Adrenal gland (tissue), 12 donors: ENCODE data around the gene TXNRD2. TPM values are rescaled to one million over a fixed set of nuclear protein-coding genes. Genes with fewer than 3 reads are reported as not detected.
A peak's percentile ranks its signal among the peaks of the same experiment; 100 is the strongest.
"Not testable (repeated sequence)": the region's sequence is repeated elsewhere in the genome, so short reads cannot be mapped to it uniquely, and the experiment has no call there.

ENCODE experiments used
- DNase-seq, 7 donors: peaks; one replicate each; pipeline ENCODE4 v3.0.0-alpha.2; 2019 to 2020
- H3K27ac ChIP-seq, 5 donors: fragments of 200-600 bp; sonication (generic) in 4 of 5; 1 replicate in 3 of 5; 2 replicates in 2 of 5; pipeline versions ENCODE4 v1.5.1 to v1.8.0; 2016 to 2020; ENCODE audit warnings: mild to moderate bottlenecking in 1 of 5
- H3K27me3 ChIP-seq: fragments of 200-600 bp; 2 replicates; pipeline ENCODE4 v1.8.0; 2021
- H3K36me3 ChIP-seq, 2 donors: fragments of 200-600 bp; replicated peaks in 1 of 2; 1 replicate in 1 of 2; 2 replicates in 1 of 2; pipeline versions ENCODE4 v1.5.1 to v1.8.0; 2018 to 2022
- H3K4me1 ChIP-seq, 2 donors: fragments of 200-600 bp; replicated peaks in 1 of 2; 1 replicate in 1 of 2; 2 replicates in 1 of 2; pipeline versions ENCODE4 v1.5.1 to v1.8.0; 2018 to 2021
- H3K4me3 ChIP-seq, 4 donors: fragments of 200-600 bp; sonication (generic) in 3 of 4; one replicate each; pipeline ENCODE4 v1.5.1; 2016 to 2018
- H3K9me3 ChIP-seq, 3 donors: fragments of 200-600 bp; sonication (generic) in 1 of 3; replicated peaks in 1 of 3; 1 replicate in 2 of 3; 2 replicates in 1 of 3; pipeline versions ENCODE4 v1.5.1 to v1.8.0; 2016 to 2021
- POLR2A ChIP-seq, 2 donors: fragments of 450-650 bp; IDR thresholded peaks; one replicate each; pipeline ENCODE4 v1.6.1; 2017; ENCODE audit warnings: antibody characterized with exemption in 2 of 2, mild to moderate bottlenecking in 2 of 2, moderate library complexity in 1 of 2
- WGBS, 4 donors: extraction: QIAGEN DNeasy Blood & Tissue Kit in 2 of 4; methylation state at CpG; one replicate each; pipeline versions ENCODE4 v1.1.5 to v1.1.7; 2013 to 2017; 5-methylcytosine and 5-hydroxymethylcytosine counted together
- intact Hi-C, 2 donors: fragments of 100-400 bp; cut with DNase I; formaldehyde crosslinking; loops; one replicate each; pipeline versions ENCODE4 v1.14.1 to v1.15.0; 2022 to 2023
- polyA plus RNA-seq, 3 donors: library from polyadenylated mRNA; stranded (reverse); fragments of 200-250 nt in 2 of 3; fragments of 350-450 nt in 1 of 3; fragmentation: Illumina TruSeq in 1 of 3; extraction: RNeasy Lipid Tissue Mini Kit (QIAGEN cat#74804) in 1 of 3; gene quantifications; one replicate each; pipeline ENCODE4 v1.2.3, GENCODE V29; 2013 to 2014
- total RNA-seq, 9 donors: library from RNA; depleted of rRNA in 4 of 9; stranded (reverse); fragments of >200 nt in 4 of 9; fragments of 120-200 nt in 1 of 9; fragmentation: NEBNext Ultra II Directional in 1 of 9; extraction: Animal tissue kit (Norgen Biotek cat#: 25700) in 1 of 9; gene quantifications; one replicate each; pipeline versions ENCODE4 v1.1.0 to v1.2.4, GENCODE V29; 2013 to 2023
- TF ChIP-seq, protein P1 (sequence below), 6 experiments: fragments of 450-650 bp in 4 of 6; fragments of 200-600 bp in 2 of 6; sonication (generic) in 1 of 6; IDR thresholded peaks; 1 replicate in 5 of 6; 2 replicates in 1 of 6; pipeline versions ENCODE4 v1.5.1 to v1.8.0; 2016 to 2021; ENCODE audit warnings: antibody characterized with exemption in 6 of 6, mild to moderate bottlenecking in 2 of 6, moderate library complexity in 1 of 6
- donor health status: healthy with polysubstance abuse.
- donor health status: Bipolar disorder and iron deficiency.
- donor health status: DM: yes; HTN: yes; CAD: no.
- donor health status: DM: no; HTN: no; CAD: no.
- donor health status: DM: no; HTN: no; CAD: no.
- donor health status: DM: yes; HTN: yes; CAD: no.

TXNRD2 gene
- total and polyA plus RNA-seq, 12 donors = 39.6 to 171 (median 59.5) TPM

DNA sequence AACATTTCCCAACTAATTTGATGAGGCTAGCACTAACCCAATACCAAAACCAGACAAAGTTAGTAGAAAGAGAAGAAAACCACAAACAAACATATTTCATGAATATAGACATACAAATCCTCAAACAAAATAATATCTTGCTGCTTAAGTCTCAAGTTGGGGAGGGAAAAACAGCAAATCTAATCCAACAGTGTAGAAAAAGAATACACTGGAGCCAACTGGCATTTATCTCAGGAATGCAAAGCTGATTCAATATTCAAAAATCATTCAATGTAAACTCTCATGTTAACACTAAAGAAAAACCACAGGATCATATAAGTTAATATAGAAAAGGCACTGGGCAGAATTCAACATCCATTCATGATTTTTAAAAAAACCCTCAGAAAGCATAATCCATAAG is 105.1 kb downstream of the TXNRD2 start:
- no peak for TF ChIP-seq POLR2A (IDR thresholded peaks at IDR 0.05)
- TF ChIP-seq, protein P1, sequence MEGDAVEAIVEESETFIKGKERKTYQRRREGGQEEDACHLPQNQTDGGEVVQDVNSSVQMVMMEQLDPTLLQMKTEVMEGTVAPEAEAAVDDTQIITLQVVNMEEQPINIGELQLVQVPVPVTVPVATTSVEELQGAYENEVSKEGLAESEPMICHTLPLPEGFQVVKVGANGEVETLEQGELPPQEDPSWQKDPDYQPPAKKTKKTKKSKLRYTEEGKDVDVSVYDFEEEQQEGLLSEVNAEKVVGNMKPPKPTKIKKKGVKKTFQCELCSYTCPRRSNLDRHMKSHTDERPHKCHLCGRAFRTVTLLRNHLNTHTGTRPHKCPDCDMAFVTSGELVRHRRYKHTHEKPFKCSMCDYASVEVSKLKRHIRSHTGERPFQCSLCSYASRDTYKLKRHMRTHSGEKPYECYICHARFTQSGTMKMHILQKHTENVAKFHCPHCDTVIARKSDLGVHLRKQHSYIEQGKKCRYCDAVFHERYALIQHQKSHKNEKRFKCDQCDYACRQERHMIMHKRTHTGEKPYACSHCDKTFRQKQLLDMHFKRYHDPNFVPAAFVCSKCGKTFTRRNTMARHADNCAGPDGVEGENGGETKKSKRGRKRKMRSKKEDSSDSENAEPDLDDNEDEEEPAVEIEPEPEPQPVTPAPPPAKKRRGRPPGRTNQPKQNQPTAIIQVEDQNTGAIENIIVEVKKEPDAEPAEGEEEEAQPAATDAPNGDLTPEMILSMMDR (IDR thresholded peaks at IDR 0.05) = no peak
- no peaks in the 10 kb centered on the region for H3K36me3 ChIP-seq
- H3K9me3 ChIP-seq = no peaks in the 10 kb centered on the region
- no peak for DNase-seq
- H3K27ac ChIP-seq = no peak overlapping the region
- no peak overlapping the region for H3K4me3 ChIP-seq
- no peaks in the 10 kb centered on the region for H3K4me1 ChIP-seq
- no peaks in the 10 kb centered on the region for H3K27me3 ChIP-seq
- intact Hi-C loops = no loop called here

DNA sequence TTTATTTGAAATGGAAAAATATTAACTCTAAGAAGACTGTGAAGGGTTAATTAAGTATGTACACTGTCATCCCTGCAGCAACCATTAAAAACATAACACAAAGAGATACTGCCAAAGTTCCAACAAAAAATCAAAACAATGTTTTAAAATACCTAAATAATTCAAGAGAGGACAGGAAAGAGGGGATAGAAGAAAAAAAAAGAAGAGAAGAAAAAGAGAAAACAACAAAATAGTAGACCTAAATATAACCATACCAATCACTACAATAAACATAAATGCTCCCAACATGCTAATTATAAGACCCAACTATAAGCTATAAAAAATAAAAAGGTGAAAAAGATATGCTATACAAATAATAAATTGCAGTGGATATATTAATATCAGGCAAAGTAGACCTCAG is 107.0 kb downstream of the TXNRD2 start:
- H3K36me3 ChIP-seq = no peaks in the 10 kb centered on the region
- H3K27ac ChIP-seq = no peak overlapping the region
- H3K27me3 ChIP-seq = no peaks in the 10 kb centered on the region
- H3K9me3 ChIP-seq = no peaks in the 10 kb centered on the region
- intact Hi-C loops = no loop called here
- no peaks in the 10 kb centered on the region for H3K4me1 ChIP-seq
- no peak for TF ChIP-seq POLR2A (IDR thresholded peaks at IDR 0.05)
- TF ChIP-seq, protein P1 (IDR thresholded peaks at IDR 0.05) = no peak
- H3K4me3 ChIP-seq = no peak overlapping the region
- no peak for DNase-seq

DNA sequence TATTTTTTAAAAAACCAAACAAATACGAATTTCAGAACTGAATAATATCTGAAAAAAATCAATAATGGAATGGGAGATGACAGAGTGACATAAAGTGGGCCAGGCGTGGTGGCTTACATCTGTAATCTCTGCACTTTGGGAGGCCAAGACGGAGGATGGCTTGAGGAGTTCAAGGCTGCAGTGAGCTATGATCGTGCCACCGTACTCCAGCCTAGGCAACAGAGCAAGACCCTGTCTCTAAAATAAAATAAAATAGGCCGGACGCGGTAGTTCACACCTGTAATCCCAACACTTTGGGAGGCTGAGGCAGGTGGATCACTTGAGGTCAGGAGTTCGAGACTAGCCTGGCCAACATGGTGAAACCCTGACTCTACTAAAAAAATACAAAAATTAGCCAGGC is 108.3 kb downstream of the TXNRD2 start:
- 86 to 89% (median 87%) methylated on average over 9 of the region's 9 CpGs for WGBS, 4 donors
- DNase-seq, H3K36me3 ChIP-seq, intact Hi-C loops, H3K4me1 ChIP-seq, H3K27me3 ChIP-seq, H3K27ac ChIP-seq, H3K4me3 ChIP-seq, H3K9me3 ChIP-seq: not testable (repeated sequence)

DNA sequence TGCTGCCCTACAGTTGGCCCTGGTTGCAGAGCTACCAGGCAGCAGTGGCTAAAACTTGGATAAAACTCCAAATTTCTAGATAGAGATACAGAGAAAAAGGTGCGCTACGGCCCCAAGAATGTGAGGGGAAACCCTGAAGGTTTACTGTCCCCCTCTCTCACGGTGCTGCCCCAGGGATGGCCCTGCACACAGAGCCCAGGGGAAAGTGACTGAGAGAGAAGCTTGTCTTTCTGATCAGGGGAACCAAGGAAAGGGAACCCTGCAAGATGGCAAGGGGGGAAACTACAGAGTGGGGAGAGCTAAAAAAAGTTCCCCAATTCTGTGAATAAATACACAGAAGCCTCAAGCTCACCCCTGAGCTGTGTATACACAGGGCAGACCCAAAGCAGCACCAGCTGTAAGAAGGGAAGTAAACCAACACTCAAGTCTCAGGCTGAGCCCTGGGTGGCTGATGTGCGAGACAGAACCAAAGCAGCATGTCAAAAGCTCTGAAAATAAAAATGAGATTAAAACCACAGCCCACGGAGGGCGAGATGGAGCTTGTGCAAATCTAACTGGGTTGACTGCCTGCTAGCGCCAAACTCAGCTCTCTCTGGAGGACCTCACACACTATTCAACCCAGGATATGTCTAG is 109.0 kb downstream of the TXNRD2 start:
- Histone ChIP-seq H3K36me3 (no peaks in the 10 kb centered on the region), H3K27ac (no peak overlapping the region), H3K4me3 (no peak overlapping the region), H3K9me3 (no peaks in the 10 kb centered on the region), H3K27me3 (no peaks in the 10 kb centered on the region), H3K4me1 (no peaks in the 10 kb centered on the region)
- no peak for DNase-seq
- intact Hi-C loops = no loop called here
- TF ChIP-seq, protein P1 (IDR thresholded peaks at IDR 0.05) = no peak
- TF ChIP-seq POLR2A (IDR thresholded peaks at IDR 0.05) = no peak
- WGBS, 4 donors = 80 to 90% (median 87%) methylated on average over 7 of the region's 7 CpGs

DNA sequence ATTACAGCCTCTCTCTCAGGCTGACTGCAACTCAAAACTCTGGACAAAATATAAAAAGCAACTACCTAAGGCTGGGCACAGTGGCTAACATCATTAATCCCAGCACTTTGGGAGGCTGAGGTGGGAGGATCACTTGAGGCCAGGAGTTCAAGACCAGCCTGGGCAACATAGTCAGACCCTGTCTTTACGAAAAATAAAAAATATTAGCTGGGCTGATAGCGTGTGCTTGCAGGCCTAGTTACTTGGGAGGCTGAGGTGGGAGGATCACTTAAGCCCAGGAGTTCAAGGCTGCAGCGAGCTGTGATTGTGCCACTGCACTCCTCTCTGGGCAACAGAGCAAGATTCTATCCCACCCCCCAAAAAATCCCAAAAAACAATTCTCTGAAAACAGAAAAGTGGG is 109.6 kb downstream of the TXNRD2 start:
- H3K9me3 ChIP-seq, intact Hi-C loops, H3K36me3 ChIP-seq, H3K27me3 ChIP-seq, H3K4me3 ChIP-seq, H3K27ac ChIP-seq, H3K4me1 ChIP-seq: not testable (repeated sequence)
- WGBS, 4 donors = 64 to 94% (median 84%) methylated on average over 3 of the region's 3 CpGs
- peak in 1 of 7 donors; percentile 1 for DNase-seq
